OCI-LY1 (cell line): ENCODE measurements around the gene VSIG10.

Experiments
- H2AFZ ChIP-seq: fragments of 200-600 bp; sonication (generic), shearing (Covaris generic); 2 replicates; pipeline ENCODE4 v1.6.0; 2014; ENCODE audit warnings: antibody characterized with exemption, mild to moderate bottlenecking, low read length
- H3F3A ChIP-seq: fragments of 200-600 bp; sonication (generic), shearing (Covaris generic); 2 replicates; pipeline ENCODE4 v1.6.0; 2014; ENCODE audit warnings: mild to moderate bottlenecking, antibody characterized with exemption, low read length, moderate library complexity; ENCODE audit not compliant: insufficient read depth
- H3K27ac ChIP-seq: fragments of 200-600 bp; sonication (generic); 2 replicates; pipeline ENCODE4 v1.5.1; 2014; ENCODE audit warnings: low read length, mixed run types, mild to moderate bottlenecking, low read depth; ENCODE audit not compliant: poor library complexity, severe bottlenecking
- H3K27me3 ChIP-seq: fragments of 200-600 bp; sonication (generic); 2 replicates; pipeline ENCODE4 v1.6.0; 2014; ENCODE audit warnings: antibody characterized with exemption, mild to moderate bottlenecking, low read length, moderate library complexity; ENCODE audit not compliant: insufficient read depth
- H3K36me3 ChIP-seq: fragments of 200-600 bp; sonication (generic); 2 replicates; pipeline ENCODE4 v1.6.1; 2014; ENCODE audit warnings: mild to moderate bottlenecking, antibody characterized with exemption, low read length, moderate library complexity, mixed read lengths; ENCODE audit not compliant: insufficient read depth
- H3K4me1 ChIP-seq: fragments of 200-600 bp; sonication (generic); 2 replicates; pipeline ENCODE4 v1.5.1; 2014; ENCODE audit warnings: mild to moderate bottlenecking, low read length, moderate library complexity; ENCODE audit not compliant: insufficient read depth, severe bottlenecking
- H3K4me2 ChIP-seq: fragments of 200-600 bp; sonication (generic), shearing (Covaris generic); 2 replicates; pipeline ENCODE4 v1.6.1; 2014; ENCODE audit warnings: low read length
- H3K4me3 ChIP-seq: fragments of 200-600 bp; sonication (generic); 2 replicates; pipeline ENCODE4 v1.5.1; 2014; ENCODE audit warnings: low read length, low read depth, mild to moderate bottlenecking, mixed read lengths; ENCODE audit not compliant: poor library complexity, severe bottlenecking
- H3K79me2 ChIP-seq: fragments of 200-600 bp; shearing (Covaris generic); 2 replicates; pipeline ENCODE4 v1.6.1; 2016; ENCODE audit warnings: mixed run types, low read length, mixed read lengths; ENCODE audit not compliant: insufficient read depth
- H3K9ac ChIP-seq: fragments of 200-600 bp; sonication (generic), shearing (Covaris generic); 2 replicates; pipeline ENCODE4 v1.6.1; 2014; ENCODE audit warnings: mild to moderate bottlenecking, low read length, mixed read lengths
- H3K9me2 ChIP-seq: fragments of 200-600 bp; sonication (generic), shearing (Covaris generic); 2 replicates; pipeline ENCODE4 v1.6.1; 2014; ENCODE audit warnings: low read depth, mild to moderate bottlenecking, low read length, mixed read lengths
- H3K9me3 ChIP-seq: fragments of 200-600 bp; shearing (Covaris generic); 2 replicates; pipeline ENCODE4 v1.6.1; 2014; ENCODE audit warnings: low read length, mixed read lengths
- H4K20me1 ChIP-seq: fragments of 200-600 bp; sonication (generic), shearing (Covaris generic); 2 replicates; pipeline ENCODE4 v1.6.0; 2016; ENCODE audit warnings: mild to moderate bottlenecking, low read length; ENCODE audit not compliant: insufficient read depth
- EZH2 ChIP-seq: fragments of 200-600 bp; sonication (generic), shearing (Covaris generic); IDR thresholded peaks from 2 replicates; pipeline ENCODE4 v1.8.0; 2017; ENCODE audit warnings: borderline replicate concordance, mixed run types, mild to moderate bottlenecking, antibody characterized with exemption, low read length, moderate library complexity, mixed read lengths
- TF ChIP-seq, protein P1 (sequence below): fragments of 200-600 bp; sonication (generic), shearing (Covaris generic); IDR thresholded peaks from 2 replicates; pipeline ENCODE4 v1.5.1; 2017; ENCODE audit warnings: mild to moderate bottlenecking, antibody characterized with exemption, low read length, moderate library complexity, mixed read lengths

VSIG10 gene

DNA sequence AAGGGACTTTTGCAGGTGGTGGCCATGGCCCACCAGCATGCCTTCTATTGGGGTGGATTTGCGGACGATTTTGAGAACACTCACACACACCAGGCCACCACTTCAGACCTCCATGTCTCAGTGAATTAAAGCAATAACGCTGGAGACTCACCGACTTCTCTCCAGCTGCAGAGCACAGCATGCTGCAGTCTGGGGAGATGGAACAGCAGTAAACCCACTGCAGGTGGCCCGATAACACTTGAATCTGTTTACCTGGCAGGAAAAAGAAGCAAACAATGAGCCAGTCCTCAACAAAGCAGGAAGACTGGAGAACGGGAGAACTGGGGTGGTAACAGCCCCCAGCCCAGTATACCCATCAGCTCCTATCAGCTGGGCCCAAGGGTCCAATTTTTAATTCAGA is 65.7 kb downstream of the VSIG10 start:
- H3K4me3 ChIP-seq = no peak overlapping the region
- H3K27me3 ChIP-seq = no peaks in the 10 kb centered on the region
- H3K9ac ChIP-seq = no peak overlapping the region
- H3K4me2 ChIP-seq = no peak overlapping the region
- H3K79me2 ChIP-seq = no peaks in the 10 kb centered on the region
- H3K9me2 ChIP-seq = no peaks in the 10 kb centered on the region
- no peaks in the 10 kb centered on the region for H3K9me3 ChIP-seq
- H2AFZ ChIP-seq = no peak overlapping the region
- no peaks in the 10 kb centered on the region for H4K20me1 ChIP-seq
- no peaks in the 10 kb centered on the region for H3F3A ChIP-seq
- peaks cover 30% of the 10 kb centered on the region; the same call in 1 of the 2 replicates for H3K36me3 ChIP-seq
- H3K4me1 ChIP-seq = no peaks in the 10 kb centered on the region
- TF ChIP-seq EZH2 = no peak
- TF ChIP-seq, protein P1, sequence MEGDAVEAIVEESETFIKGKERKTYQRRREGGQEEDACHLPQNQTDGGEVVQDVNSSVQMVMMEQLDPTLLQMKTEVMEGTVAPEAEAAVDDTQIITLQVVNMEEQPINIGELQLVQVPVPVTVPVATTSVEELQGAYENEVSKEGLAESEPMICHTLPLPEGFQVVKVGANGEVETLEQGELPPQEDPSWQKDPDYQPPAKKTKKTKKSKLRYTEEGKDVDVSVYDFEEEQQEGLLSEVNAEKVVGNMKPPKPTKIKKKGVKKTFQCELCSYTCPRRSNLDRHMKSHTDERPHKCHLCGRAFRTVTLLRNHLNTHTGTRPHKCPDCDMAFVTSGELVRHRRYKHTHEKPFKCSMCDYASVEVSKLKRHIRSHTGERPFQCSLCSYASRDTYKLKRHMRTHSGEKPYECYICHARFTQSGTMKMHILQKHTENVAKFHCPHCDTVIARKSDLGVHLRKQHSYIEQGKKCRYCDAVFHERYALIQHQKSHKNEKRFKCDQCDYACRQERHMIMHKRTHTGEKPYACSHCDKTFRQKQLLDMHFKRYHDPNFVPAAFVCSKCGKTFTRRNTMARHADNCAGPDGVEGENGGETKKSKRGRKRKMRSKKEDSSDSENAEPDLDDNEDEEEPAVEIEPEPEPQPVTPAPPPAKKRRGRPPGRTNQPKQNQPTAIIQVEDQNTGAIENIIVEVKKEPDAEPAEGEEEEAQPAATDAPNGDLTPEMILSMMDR = no peak
- H3K27ac ChIP-seq = no peak overlapping the region

DNA sequence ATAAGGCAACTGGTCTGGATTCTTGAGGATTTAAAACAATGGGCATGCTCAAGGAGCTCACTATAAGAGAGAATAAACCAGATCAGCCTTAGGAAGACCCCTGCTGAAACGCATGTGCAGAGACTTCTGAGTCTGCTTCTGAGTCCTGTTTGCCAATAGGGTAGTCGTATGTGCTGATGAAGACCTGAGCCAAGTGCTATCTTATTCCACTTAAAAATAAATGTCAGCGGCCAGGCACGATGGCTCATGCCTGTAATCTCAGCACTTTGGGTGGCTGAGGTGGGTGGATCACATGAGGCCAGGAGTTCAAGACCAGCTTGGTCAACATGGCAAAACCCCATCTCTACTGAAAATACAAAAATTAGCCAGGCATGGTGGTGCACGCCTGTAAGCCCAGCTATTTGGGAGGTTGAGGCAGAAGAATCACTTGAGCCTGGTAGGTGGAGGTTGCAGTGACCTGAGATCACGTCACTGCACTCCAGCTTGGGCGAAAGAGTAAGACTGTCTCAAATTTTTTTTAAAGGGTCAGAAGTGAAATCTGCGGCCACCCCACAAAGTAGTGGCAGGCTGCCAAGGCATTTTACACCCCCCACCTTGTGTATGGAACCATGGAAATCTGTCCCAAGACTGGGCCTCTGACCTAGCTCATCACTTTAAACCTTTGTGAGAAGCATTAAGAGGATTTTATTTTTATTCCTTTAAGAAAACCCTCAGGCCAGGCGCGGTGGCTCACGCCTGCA is 67.0 kb downstream of the VSIG10 start:
- no peak overlapping the region for H3K27ac ChIP-seq
- H3K9ac ChIP-seq = no peak overlapping the region
- H3K36me3 ChIP-seq = peaks cover 41% of the 10 kb centered on the region; the same call in 1 of the 2 replicates

DNA sequence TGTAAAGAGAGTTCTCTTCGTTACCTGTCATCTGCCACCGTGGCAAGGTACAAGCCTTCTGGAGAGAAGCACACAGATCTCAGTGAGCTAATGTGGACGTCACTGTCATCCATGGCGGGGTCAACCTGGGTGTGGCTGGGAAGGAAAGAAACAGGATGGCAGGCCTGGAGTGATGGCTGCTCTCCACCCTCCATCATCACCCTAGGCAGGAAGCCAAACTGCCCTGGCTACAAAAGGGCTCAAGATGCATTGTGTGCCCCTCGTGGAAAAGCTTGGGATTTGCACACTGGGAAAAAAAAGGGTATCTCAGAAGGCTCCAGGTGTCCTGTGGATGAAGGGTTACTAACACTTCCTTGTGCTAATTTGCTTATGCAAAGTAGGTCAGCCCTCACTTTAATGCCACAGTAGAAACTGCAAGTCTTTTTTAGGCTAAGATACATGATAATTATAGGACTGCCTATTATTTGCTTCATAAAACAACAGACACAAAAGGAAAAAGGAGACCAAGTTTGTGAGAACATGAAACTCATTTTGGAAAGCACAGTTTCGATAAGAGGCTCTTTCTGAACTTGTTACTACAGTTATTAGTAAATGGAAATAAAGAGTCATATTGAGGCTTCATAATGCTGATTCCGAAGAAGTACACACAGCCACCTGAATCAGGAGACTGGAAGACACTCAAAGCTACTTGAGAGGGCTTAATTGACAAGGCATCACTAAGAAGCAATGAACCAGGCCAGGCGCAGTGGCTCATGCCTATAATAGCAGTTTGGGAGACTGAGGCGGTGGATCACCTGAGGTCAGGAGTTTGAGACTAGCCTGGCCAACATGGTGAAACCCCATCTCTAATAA is 68.4 kb downstream of the VSIG10 start:
- H2AFZ ChIP-seq = no peak overlapping the region
- no peak overlapping the region for H3K4me3 ChIP-seq
- no peaks in the 10 kb centered on the region for H3K9me3 ChIP-seq
- TF ChIP-seq, protein P1 = no peak
- no peak for TF ChIP-seq EZH2
- H3K9me2 ChIP-seq = no peaks in the 10 kb centered on the region
- H3K9ac ChIP-seq = no peak overlapping the region
- H4K20me1 ChIP-seq = no peaks in the 10 kb centered on the region
- no peak overlapping the region for H3K27ac ChIP-seq
- H3K27me3 ChIP-seq = no peaks in the 10 kb centered on the region
- H3F3A ChIP-seq = no peaks in the 10 kb centered on the region
- no peak overlapping the region for H3K4me2 ChIP-seq
- no peaks in the 10 kb centered on the region for H3K4me1 ChIP-seq
- H3K36me3 ChIP-seq = peaks cover 55% of the 10 kb centered on the region; the same call in 1 of the 2 replicates
- no peaks in the 10 kb centered on the region for H3K79me2 ChIP-seq

More for the DNA sequence above, 67.0 kb downstream of the VSIG10 start:
- no peak overlapping the region for H2AFZ ChIP-seq
- no peaks in the 10 kb centered on the region for H3K27me3 ChIP-seq
- no peaks in the 10 kb centered on the region for H3K9me2 ChIP-seq
- H3K4me2 ChIP-seq = no peak overlapping the region
- H3K4me3 ChIP-seq = no peak overlapping the region
- H3K9me3 ChIP-seq = no peaks in the 10 kb centered on the region
- H3K4me1 ChIP-seq = no peaks in the 10 kb centered on the region
- TF ChIP-seq, protein P1 = no peak
- no peak for TF ChIP-seq EZH2
- H3F3A ChIP-seq = no peaks in the 10 kb centered on the region
- H4K20me1 ChIP-seq = no peaks in the 10 kb centered on the region
- no peaks in the 10 kb centered on the region for H3K79me2 ChIP-seq
